Left renal pelvis (tissue), 4 donors: ENCODE results near the gene FHOD3. TPM values are rescaled to one million over a fixed set of nuclear protein-coding genes. Genes with fewer than 3 reads are reported as not detected.

Source experiments
- DNase-seq, 4 donors: peaks; one replicate each; pipeline ENCODE4 v3.0.0-alpha.2; 2013; ENCODE audit warnings: low read depth in 4 of 4, low spot score in 3 of 4
- polyA plus RNA-seq, 4 donors: library from polyadenylated mRNA; unstranded; fragments of 120-200 nt; gene quantifications; one replicate each; pipeline ENCODE4 v1.2.1, GENCODE V29; 2013; ENCODE audit not compliant: insufficient read length in 4 of 4

Gene FHOD3
- polyA plus RNA-seq, 4 donors: 4.3 to 40.3 (median 38.9) TPM

- no peak for DNase-seq
Observed at GRCh38 chr18:36610661-36611060, 313.1 kb downstream of the FHOD3 start.

- no peak for DNase-seq
Observed at GRCh38 chr18:36613069-36613468, 315.6 kb downstream of the FHOD3 start.

GRCh38 chr18:36613810-36614209 is 316.3 kb downstream of the FHOD3 start:
- DNase-seq: no peak

GRCh38 chr18:36620788-36621187 is 323.3 kb downstream of the FHOD3 start:
- DNase-seq: no peak

- no peak for DNase-seq
Observed at GRCh38 chr18:36622610-36623009, 325.1 kb downstream of the FHOD3 start.

- no peak for DNase-seq
Observed at GRCh38 chr18:36623091-36623490, 325.6 kb downstream of the FHOD3 start.

- no peak for DNase-seq
Observed at GRCh38 chr18:36623681-36624190, 326.2 kb downstream of the FHOD3 start.

GRCh38 chr18:36624451-36625167 is 327.1 kb downstream of the FHOD3 start:
- no peak for DNase-seq

- DNase-seq: no peak
Observed at GRCh38 chr18:36625386-36625785, 327.9 kb downstream of the FHOD3 start.

- DNase-seq: no peak
Observed at GRCh38 chr18:36627637-36628036, 330.1 kb downstream of the FHOD3 start.

- DNase-seq: no peak
Observed at GRCh38 chr18:36628435-36629137, 331.1 kb downstream of the FHOD3 start.

GRCh38 chr18:36629138-36629530 is 331.6 kb downstream of the FHOD3 start:
- DNase-seq: no peak

- DNase-seq: no peak
Observed at GRCh38 chr18:36629836-36630235, 332.3 kb downstream of the FHOD3 start.

GRCh38 chr18:36630917-36631316 is 333.4 kb downstream of the FHOD3 start:
- no peak for DNase-seq

- DNase-seq: no peak
Observed at GRCh38 chr18:36633961-36634412, 336.5 kb downstream of the FHOD3 start.

GRCh38 chr18:36634573-36635216 is 337.2 kb downstream of the FHOD3 start:
- no peak for DNase-seq

- no peak for DNase-seq
Observed at GRCh38 chr18:36635414-36636096, 338.0 kb downstream of the FHOD3 start.

GRCh38 chr18:36636237-36636817 is 338.8 kb downstream of the FHOD3 start:
- no peak for DNase-seq

- no peak for DNase-seq
Observed at GRCh38 chr18:36638224-36638623, 340.7 kb downstream of the FHOD3 start.
